Endothelial cell of umbilical vein (primary cell): ENCODE data around the gene FCRL3.

ENCODE experiments used
- CTCF ChIP-seq, 2 donors: IDR thresholded peaks; 1 replicate in 1 of 2; 2 replicates in 1 of 2; pipeline ENCODE4 v1.5.1; 2011; ENCODE audit warnings: low read length in 2 of 2, mild to moderate bottlenecking in 2 of 2, moderate library complexity in 2 of 2, control low read depth in 1 of 2, inconsistent platforms in 1 of 2, low read depth in 1 of 2; ENCODE audit not compliant: insufficient read depth in 1 of 2; ENCODE audit errors: extremely low read depth in 1 of 2
- EZH2 ChIP-seq: IDR thresholded peaks from 2 replicates; pipeline ENCODE4 v1.6.1; 2012; ENCODE audit warnings: borderline replicate concordance, low read depth, mild to moderate bottlenecking, moderate library complexity, low read length, inconsistent platforms; ENCODE audit not compliant: severe bottlenecking
- FOS ChIP-seq: IDR thresholded peaks from 2 replicates; pipeline ENCODE4 v1.6.1; 2011; ENCODE audit warnings: mild to moderate bottlenecking, low read length, moderate library complexity, borderline replicate concordance; ENCODE audit not compliant: insufficient read depth
- GATA2 ChIP-seq: IDR thresholded peaks from 2 replicates; pipeline ENCODE4 v1.7.0; 2011; ENCODE audit warnings: low read depth, mild to moderate bottlenecking, moderate library complexity, mixed read lengths, low read length; ENCODE audit not compliant: insufficient read length, insufficient read depth
- MAX ChIP-seq: IDR thresholded peaks from 2 replicates; pipeline ENCODE4 v1.6.1; 2011; ENCODE audit not compliant: insufficient read depth, insufficient read length
- POLR2A ChIP-seq: IDR thresholded peaks from 2 replicates; pipeline ENCODE4 v1.6.1; 2012; ENCODE audit warnings: low read depth, mild to moderate bottlenecking, control low read depth, low read length
- POLR2AphosphoS5 ChIP-seq: IDR thresholded peaks from 2 replicates; pipeline ENCODE4 v1.6.1; 2012; ENCODE audit warnings: low read depth, mild to moderate bottlenecking, control low read depth, low read length, moderate library complexity; ENCODE audit not compliant: insufficient read depth

- no peak for TF ChIP-seq CTCF (IDR thresholded peaks at IDR 0.05; ENCODE audit: extremely low read depth in 1 of 2, insufficient read depth in 1 of 2, low read depth in 1 of 2, low read length in 2 of 2)
- TF ChIP-seq POLR2A, result no peak
- no peak for TF ChIP-seq GATA2
- no peak for TF ChIP-seq POLR2AphosphoS5
- TF ChIP-seq EZH2, result no peak
- no peak for TF ChIP-seq MAX
- TF ChIP-seq FOS, result no peak
Measured at GRCh38 chr1:157703981-157704380, 3.4 kb upstream of the FCRL3 start.
